Measurements from ENCODE around the gene C20orf204.
"Not testable (repeated sequence)": the region's sequence is repeated elsewhere in the genome, so short reads cannot be mapped to it uniquely, and the experiment has no call there.

C20orf204 gene

GRCh38 chr20:64035933-64036345, at the start of gene C20orf204:
Gene C20orf204 (plus strand): TSS chr20:64036182. CDS start chr20:64036324, 142 bp downstream.
- DNase-seq, result no peak

DNA sequence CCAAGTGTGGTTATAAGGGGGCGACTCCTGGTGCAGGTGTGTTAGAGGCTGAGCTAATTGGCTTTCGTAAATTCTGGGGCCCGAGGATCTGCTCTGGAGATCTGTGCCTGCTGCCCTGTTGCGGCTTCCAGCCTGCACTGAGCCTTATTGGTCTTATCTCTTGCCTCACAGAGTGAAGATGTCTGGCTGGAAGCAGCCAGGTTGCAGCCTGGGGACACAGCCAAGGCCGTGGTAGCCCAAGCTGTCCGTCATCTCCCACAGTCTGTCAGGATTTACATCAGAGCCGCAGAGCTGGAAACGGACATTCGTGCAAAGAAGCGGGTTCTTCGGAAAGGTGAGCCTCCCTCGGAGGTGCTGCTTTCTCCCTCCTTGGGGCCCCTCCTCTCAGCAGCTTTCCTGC, 35.1 kb upstream of the C20orf204 start:
- no peak for DNase-seq

DNA sequence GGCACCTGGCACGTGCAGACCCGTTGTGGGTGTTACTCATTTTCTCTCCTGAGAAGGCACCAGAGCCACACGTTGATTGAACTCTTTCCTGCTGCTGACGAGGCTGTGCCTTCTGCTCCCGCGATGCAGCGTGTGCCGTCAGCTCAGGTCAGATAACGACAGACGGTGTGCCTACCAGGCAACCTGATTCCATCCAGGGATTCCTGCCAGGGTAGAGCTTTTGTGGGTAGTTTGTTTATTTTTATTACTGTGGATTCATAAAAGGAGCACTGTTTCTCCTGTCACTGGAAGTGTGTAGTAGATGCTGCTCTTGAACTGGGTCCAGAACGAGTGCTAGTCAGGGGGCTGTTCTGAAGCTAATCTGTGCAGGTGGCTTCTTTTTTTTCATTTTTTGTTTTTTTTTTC, 34.4 kb upstream of the C20orf204 start:
- no peak for DNase-seq

GRCh38 chr20:64003960-64004725, 31.8 kb upstream of the C20orf204 start:
- DNase-seq, result no peak

DNA sequence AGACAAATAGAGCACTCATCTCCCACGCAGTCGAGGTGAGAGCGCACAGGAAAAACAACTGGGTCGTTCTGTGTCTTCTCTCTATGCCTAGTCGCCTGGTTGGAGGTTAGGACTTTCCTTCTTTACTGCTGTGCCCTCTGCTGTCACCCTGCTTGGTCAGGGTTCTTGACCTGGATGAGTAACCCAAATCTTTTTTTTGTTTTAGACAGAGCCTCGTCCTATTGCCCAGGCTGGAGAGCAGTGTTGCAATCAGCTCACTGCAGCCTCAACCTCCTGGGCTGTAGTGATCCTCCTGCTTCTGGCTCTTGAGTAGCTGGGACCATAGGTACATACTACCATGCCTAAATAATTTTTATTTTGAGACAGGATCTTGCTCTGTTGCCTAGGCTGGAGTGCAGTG, 30.6 kb upstream of the C20orf204 start:
- DNase-seq, result no peak

GRCh38 chr20:64006490-64006889, 29.5 kb upstream of the C20orf204 start:
- DNase-seq, result no peak

- DNase-seq, result no peak
Observed at GRCh38 chr20:64006902-64007301, 29.1 kb upstream of the C20orf204 start.

GRCh38 chr20:64009811-64010387, 26.1 kb upstream of the C20orf204 start:
- no peak for DNase-seq

DNA sequence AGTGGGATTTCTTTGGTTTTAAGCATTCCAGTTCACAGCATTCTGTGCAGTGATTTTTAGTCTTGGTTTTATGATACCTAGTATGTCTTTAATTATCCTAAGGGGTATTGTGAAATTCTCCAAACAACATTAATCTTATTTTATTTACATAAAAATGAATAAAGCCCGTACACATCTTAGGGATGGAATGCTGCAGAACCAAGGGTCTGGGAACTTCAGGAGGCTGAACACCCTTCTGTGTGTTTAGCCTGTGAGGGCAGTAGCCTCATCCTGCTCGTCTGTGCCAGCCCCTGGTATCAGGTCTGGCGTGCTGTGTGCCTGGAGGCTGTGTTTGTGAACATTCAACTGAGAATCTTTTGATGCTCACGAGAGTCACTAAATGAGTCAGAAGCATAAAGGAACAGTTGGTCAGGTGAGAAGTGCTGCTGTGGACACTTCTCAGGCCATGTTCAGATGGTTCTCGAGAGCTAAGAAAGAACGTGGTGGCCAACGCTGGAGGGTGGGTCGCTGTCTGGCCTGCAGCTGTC, 25.2 kb upstream of the C20orf204 start:
- no peak for DNase-seq

DNA sequence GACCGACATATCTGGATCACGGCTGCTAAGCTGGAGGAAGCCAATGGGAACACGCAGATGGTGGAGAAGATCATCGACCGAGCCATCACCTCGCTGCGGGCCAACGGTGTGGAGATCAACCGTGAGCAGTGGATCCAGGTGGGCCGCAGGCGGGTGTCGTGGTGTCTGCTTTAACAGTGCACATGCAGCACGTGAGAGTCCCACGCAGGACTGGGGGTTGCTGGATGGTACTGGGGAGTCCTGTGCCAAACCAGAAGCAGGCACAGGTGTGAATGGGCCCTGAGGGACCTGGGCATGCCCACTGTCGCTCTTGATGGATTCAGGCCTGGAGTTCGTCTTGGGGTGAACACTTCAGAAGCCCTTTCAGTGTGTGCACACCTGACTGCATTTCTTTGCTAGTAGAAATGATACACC, 24.6 kb upstream of the C20orf204 start:
- no peak for DNase-seq

DNA sequence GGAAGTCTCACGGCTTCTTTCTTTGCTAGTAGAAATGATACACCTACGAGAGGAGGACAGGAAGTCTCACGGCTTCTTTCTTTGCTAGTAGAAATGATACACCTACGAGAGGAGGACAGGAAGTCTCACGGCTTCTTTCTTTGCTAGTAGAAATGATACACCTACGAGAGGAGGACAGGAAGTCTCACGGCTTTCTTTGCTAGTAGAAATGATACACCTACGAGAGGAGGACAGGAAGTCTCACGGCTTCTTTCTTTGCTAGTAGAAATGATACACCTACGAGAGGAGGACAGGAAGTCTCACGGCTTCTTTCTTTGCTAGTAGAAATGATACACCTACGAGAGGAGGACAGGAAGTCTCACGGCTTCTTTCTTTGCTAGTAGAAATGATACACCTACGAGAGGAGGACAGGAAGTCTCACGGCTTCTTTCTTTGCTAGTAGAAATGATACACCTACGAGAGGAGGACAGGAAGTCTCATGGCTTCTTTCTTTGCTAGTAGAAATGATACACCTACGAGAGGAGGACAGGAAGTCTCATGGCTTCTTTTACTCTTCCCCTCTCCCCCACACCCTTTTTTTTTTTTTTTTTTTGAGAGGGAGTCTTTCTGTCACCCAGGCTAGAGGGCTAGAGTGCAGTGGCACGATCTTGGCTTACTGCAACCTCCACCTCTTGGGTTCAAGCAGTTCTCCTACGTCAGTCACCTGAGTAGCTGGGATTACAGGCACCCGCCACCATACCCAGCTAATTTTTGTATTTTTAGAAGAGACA, 23.4 kb upstream of the C20orf204 start:
- not testable (repeated sequence) for DNase-seq

- no peak for DNase-seq
Observed at GRCh38 chr20:64015635-64016034, 20.3 kb upstream of the C20orf204 start.

DNA sequence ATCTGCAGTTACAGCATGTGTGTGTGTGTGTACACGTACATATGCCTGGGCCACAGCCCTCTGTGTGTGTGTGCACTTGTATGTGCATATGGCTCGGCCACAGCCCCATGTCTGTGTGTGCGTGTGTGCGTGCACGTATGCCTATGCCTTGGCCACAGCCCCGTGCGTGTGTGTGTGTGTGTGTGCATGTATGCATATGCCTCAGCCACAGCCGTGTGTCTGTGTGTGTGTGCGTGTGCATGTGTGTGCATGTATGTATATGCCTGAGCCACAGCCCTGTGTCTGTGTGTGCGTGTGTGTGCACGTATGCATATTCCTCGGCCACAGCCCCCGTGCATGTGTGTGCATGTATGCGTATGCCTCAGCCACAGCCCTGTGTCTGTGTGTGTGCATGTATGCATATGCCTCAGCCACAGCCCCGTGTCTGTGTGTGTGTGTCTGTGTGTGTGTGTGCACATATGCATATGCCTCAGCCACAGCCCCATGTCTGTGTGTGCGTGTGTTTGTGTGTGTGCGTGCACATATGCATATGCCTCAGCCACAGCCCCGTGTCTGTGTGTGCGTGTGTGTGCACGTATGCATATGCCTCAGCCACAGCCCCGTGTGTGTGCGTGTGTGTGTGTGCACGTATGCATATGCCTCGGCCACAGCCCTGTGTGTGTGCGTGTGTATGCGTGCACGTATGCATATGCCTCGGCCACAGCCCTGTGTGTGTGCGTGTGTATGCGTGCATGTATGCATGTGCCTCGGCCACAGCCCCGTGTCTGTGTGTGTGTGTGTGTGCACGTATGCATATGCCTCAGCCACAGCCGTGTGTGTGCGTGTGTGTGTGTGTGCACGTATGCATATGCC, 14.6 kb upstream of the C20orf204 start:
- no peak for DNase-seq

- DNase-seq, result no peak
Observed at GRCh38 chr20:64022671-64023360, 13.2 kb upstream of the C20orf204 start.

DNA sequence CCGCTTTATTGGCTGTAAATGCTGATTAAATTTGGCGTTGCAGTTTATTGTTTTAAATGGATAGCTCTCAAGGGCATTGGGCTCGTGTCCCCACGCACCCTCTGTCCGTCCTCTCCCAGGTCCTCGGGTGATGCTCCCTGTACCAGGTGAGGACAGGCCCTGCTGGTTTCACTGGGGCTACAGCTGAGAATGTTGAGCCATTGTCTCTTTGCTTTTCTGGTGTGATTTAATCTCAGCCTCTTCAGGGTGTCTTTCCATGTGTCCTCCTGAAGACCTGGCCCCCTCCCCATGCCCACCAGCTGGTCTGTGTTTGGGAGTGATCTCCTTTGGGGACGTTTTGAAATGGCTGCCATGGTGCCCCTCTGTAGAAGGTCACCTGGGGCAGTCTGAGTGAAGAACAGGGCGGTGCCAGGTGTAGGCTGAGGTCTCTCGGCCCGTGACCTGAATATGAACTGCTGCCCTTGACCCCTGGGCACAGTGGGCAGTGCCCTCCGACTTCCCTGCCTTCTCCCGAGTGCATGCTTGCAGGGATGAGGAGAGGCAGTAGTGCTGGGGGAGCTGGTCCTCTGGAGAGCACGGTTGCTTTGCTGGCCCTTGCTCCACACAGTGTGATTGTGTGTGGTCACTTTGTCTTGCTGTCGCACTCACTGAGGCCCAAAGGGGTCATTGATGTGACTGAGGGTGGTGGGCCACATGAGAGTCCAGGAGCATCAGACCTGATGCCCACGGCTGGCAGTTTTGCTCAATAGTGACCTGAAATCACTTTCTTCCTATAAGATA, 12.4 kb upstream of the C20orf204 start:
- no peak for DNase-seq

DNA sequence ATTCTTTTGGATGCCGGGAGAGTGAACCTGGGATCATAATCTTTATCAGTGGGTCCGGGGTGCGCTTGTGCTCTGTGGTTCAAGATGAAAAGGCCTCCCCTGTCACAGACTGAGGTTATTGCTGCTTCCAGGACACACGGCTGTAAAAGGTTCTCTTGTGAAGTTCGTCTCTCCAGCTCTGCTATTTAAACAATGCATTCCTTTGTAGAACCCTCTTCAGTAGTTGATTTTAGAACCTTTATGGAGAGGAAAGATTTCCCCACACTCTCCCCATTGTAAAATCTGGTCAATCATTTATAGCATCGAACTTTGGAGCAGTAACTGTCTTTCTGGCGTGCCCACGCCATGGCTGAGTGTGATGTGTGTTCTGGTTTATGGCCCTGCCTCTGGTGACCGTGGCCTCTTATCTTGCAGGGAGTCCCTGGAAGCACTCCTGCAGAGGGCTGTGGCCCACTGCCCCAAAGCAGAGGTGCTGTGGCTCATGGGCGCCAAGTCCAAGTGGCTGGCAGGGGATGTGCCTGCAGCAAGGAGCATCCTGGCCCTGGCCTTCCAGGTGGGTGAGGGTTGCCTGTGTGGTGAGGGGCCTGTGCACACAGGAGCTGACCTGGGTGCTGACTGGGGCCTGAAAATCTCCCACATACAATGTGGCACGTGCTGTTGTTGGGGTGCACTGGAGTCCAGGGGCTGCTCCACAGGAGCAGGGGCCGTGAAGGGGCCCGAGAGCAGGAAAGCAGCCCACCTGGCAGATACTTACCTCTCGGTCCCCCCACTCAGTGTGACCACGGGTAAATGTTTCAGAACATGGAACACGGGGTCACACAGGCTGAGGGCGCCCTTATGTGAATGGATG, 11.6 kb upstream of the C20orf204 start:
- DNase-seq, result no peak

DNA sequence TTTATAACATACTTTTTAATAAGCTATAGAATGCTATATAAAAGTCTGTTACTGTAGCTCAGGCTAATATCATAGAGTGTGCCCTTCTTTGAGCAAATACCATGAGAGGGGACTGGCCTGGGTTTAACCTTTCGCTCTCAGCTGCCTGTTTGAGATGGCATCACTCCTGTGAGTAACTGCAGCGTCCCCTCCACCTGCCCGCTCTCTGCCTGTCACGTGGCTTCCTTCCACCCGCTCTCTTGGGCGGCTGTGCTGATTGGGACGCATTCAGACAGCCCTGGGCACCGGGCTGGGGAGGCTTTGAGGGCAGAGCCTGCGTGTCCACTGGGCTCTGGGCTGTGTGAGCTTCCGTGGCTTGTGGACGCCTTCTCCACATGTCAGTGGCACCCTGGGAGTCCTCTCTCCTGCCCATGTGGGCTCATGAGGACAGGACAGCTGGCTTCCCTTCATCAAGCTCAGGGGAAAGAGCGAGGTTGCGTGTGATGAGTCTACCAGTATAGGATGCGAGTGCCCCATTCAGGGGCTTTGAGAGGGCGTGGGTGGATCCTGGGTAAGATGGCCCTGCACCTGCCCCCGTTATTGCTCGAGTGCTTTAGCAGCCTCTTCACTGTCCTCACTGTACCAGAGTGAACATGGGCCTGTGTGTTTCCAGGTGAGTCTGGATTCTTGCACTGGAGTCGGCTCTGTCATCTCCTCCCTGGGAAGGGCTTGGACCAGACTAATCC, 10.7 kb upstream of the C20orf204 start:
- DNase-seq, result no peak

- DNase-seq, result no peak
Observed at GRCh38 chr20:64025826-64026412, 10.1 kb upstream of the C20orf204 start.
